Loucy (cell line): Measurements from ENCODE around the gene CLCN7.

Experiments
- H2AFZ ChIP-seq: fragments of 200-600 bp; sonication (generic); 2 replicates; pipeline ENCODE4 v1.6.0; 2016; ENCODE audit warnings: antibody characterized with exemption, mild to moderate bottlenecking, low read length, moderate library complexity
- H3F3A ChIP-seq: fragments of 200-600 bp; 2 replicates; pipeline ENCODE4 v1.6.0; 2016; ENCODE audit warnings: antibody characterized with exemption, low read depth, mild to moderate bottlenecking
- H3K27me3 ChIP-seq: fragments of 200-600 bp; sonication (generic); 2 replicates; pipeline ENCODE4 v1.6.1; 2014; ENCODE audit warnings: low read length, mild to moderate bottlenecking; ENCODE audit not compliant: insufficient read depth, poor library complexity, severe bottlenecking
- H3K36me3 ChIP-seq: fragments of 200-600 bp; sonication (generic); 2 replicates; pipeline ENCODE4 v1.6.1; 2016; ENCODE audit warnings: low read length; ENCODE audit not compliant: insufficient read depth
- H3K4me1 ChIP-seq: fragments of 200-600 bp; sonication (generic); 2 replicates; pipeline ENCODE4 v1.5.1; 2014; ENCODE audit warnings: low read length, mild to moderate bottlenecking; ENCODE audit not compliant: insufficient read depth, poor library complexity, severe bottlenecking
- H3K4me2 ChIP-seq: fragments of 200-600 bp; sonication (generic); 2 replicates; pipeline ENCODE4 v1.6.0; 2014; ENCODE audit warnings: antibody characterized with exemption, low read length, low read depth, mild to moderate bottlenecking; ENCODE audit not compliant: poor library complexity, severe bottlenecking
- H3K4me3 ChIP-seq: fragments of 200-600 bp; sonication (generic); 2 replicates; pipeline ENCODE4 v1.5.1; 2014; ENCODE audit warnings: low read length, mild to moderate bottlenecking, mixed read lengths; ENCODE audit not compliant: poor library complexity, severe bottlenecking
- H3K79me2 ChIP-seq: fragments of 200-600 bp; sonication (generic); 2 replicates; pipeline ENCODE4 v1.6.1; 2014; ENCODE audit warnings: low read length; ENCODE audit not compliant: insufficient read depth
- H3K9ac ChIP-seq: fragments of 200-600 bp; sonication (generic); 2 replicates; pipeline ENCODE4 v1.6.0; 2014; ENCODE audit warnings: mild to moderate bottlenecking, low read depth, low read length, moderate library complexity; ENCODE audit not compliant: poor library complexity, severe bottlenecking
- H3K9me2 ChIP-seq: fragments of 200-600 bp; sonication (generic); replicated peaks from 2 replicates; pipeline ENCODE4 v1.6.1; 2016; ENCODE audit warnings: low read depth, low read length, mixed read lengths
- H3K9me3 ChIP-seq: fragments of 200-600 bp; sonication (generic); 2 replicates; pipeline ENCODE4 v1.6.1; 2014; ENCODE audit warnings: mild to moderate bottlenecking, antibody characterized with exemption, low read length, low read depth; ENCODE audit not compliant: insufficient read depth
- H4K20me1 ChIP-seq: fragments of 200-600 bp; sonication (generic); 2 replicates; pipeline ENCODE4 v1.6.0; 2014; ENCODE audit warnings: antibody characterized with exemption, low read length, mild to moderate bottlenecking; ENCODE audit not compliant: insufficient read depth, poor library complexity, severe bottlenecking
- CTCF ChIP-seq: fragments of 200-600 bp; sonication (generic); conservative IDR thresholded peaks from 2 replicates; pipeline ENCODE4 v1.5.1; 2014; ENCODE audit warnings: mild to moderate bottlenecking, antibody characterized with exemption, low read length
- EZH2phosphoT487 ChIP-seq: fragments of 200-600 bp; IDR thresholded peaks from 2 replicates; pipeline ENCODE4 v1.6.1; 2018; ENCODE audit warnings: antibody characterized with exemption, mild to moderate bottlenecking, moderate library complexity, borderline replicate concordance

CLCN7 gene

GRCh38 chr16:1422076-1422475 is 52.8 kb downstream of the CLCN7 start:
- H3K36me3 ChIP-seq, result no peaks in the 10 kb centered on the region
- no peaks in the 10 kb centered on the region for H3K9me3 ChIP-seq
- H2AFZ ChIP-seq, result no peak overlapping the region
- TF ChIP-seq EZH2phosphoT487, result no peak
- no peak for TF ChIP-seq CTCF
- no peak overlapping the region for H3K4me3 ChIP-seq
- H3K27me3 ChIP-seq, result no peaks in the 10 kb centered on the region
- H3K4me1 ChIP-seq, result no peaks in the 10 kb centered on the region
- H3K79me2 ChIP-seq, result peaks cover 17% of the 10 kb centered on the region
- H3F3A ChIP-seq, result no peaks in the 10 kb centered on the region
- H4K20me1 ChIP-seq, result peaks cover 3% of the 10 kb centered on the region
- no peak overlapping the region for H3K9ac ChIP-seq
- no peaks in the 10 kb centered on the region for H3K9me2 ChIP-seq
- no peak overlapping the region for H3K4me2 ChIP-seq

- Histone ChIP-seq H3K9me3 (no peaks in the 10 kb centered on the region), H3K27me3 (no peaks in the 10 kb centered on the region), H3K4me1 (no peaks in the 10 kb centered on the region), H3K36me3 (no peaks in the 10 kb centered on the region), H4K20me1 (peaks cover 3% of the 10 kb centered on the region), H3K79me2 (peaks cover 17% of the 10 kb centered on the region), H3K4me2 (peak overlapping the region; percentile 88), H3K9me2 (no peaks in the 10 kb centered on the region), H3K9ac (peak overlapping the region; percentile 87), H3K4me3 (peak overlapping the region; percentile 91), H3F3A (no peaks in the 10 kb centered on the region), H2AFZ (0 out of 2 replicates have a peak overlapping the region, but pooled peaks have one; percentile 19)
- no peak for TF ChIP-seq EZH2phosphoT487
- TF ChIP-seq CTCF, result no peak
Measured at GRCh38 chr16:1420111-1420539, 54.7 kb downstream of the CLCN7 start.

- Histone ChIP-seq H3K27me3 (no peaks in the 10 kb centered on the region), H3K79me2 (peaks cover 17% of the 10 kb centered on the region), H3K9me2 (no peaks in the 10 kb centered on the region), H2AFZ (no peak overlapping the region), H3K36me3 (no peaks in the 10 kb centered on the region), H3K4me3 (no peak overlapping the region), H3K4me2 (no peak overlapping the region), H3K4me1 (no peaks in the 10 kb centered on the region), H3F3A (no peaks in the 10 kb centered on the region), H3K9me3 (no peaks in the 10 kb centered on the region), H4K20me1 (peaks cover 3% of the 10 kb centered on the region), H3K9ac (no peak overlapping the region)
- TF ChIP-seq CTCF (no peak), EZH2phosphoT487 (no peak)
Measured at GRCh38 chr16:1416521-1416941, 58.3 kb downstream of the CLCN7 start.
